ENCODE results near the gene FAAP100.
A peak's percentile ranks its signal among the peaks of the same experiment; 100 is the strongest.

FAAP100 gene

DNA sequence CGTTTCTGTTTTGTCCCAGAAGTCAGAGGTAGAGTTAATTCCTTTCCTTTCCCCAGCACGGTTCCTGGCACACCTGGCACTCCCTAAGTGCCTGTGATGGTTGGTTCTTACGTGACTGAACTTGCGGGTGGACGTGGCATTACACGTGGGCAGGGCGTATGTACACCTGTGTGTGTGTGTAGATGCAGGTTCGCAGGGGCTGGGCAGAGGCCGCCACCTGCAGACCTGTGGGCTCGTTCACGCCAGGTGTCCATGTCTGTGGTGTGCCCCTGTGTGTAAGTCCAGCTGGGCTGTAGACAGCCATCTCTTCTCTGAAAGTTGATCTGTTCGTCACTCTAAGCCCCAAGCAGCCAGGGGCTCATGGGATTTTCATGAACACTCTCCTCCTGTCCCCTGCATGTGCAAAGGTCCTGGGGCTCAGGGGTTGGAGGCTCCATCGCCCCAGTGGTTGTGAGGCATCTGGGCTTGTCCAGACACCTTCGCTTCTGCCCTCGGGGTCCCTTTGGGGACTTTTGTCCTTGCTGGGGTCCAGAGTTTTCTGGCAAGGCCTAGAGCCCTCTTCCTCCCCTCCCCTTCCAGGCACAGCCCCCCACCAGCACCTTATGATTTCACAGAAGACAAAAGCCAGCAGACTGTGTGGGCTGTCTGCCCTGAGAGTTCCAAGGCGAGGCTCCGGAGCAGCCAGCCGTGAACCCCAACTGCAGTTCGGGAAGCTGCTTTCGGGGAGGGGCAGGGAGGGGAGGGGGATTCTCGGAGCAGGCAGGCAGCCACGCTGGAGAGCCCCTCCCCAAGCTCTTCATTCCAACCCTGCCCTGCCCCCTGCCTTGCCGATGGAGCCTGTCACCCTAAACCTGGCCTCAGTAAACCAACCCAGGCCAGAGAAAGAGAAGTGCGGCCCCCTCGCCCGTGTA is 29.4 kb downstream of the FAAP100 start:
- DNase-seq: no peak

DNA sequence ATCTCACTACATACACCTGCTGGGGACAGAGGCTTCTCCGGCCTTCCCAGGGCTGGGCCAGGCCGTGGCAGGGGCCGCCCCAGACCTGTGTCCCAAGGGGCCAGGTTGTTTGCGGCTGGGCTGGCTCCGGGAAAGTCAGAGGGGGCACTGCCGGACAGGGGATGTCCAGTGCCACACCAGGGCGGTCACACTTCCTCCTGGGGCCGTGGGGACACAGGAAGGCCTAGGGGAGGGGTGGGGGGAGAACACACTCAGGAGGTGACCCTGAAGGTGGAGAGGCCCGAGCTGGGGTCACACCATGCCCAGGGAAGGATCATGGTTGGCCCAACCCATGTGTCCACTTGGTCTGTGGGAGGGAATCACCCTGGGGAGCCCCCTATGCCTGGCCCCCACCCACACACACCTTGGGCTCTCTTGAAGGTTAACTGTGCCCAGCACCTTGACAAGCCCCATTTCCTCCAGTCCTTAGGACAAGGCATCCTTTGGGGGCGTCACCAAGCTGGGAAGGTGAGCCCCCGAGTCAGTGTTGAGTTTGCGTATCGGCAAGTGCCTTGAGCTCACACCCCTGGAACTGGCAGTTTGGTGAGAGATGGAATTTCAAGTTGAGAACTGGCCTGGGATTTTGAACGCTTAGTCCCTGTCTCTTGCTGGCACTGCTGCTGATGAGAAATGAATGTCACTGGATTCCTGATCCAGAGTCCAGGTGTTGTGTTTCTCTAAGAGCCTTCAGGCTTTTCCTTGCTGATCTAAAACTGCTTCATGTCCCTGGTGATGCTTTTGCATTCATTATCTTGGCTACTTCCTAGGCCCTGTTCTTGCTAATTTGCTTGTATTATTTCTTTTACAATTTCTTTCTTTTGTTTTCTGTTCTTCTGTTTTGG is 31.9 kb downstream of the FAAP100 start:
- no peak for DNase-seq

GRCh38 chr17:81519284-81520020 is 32.7 kb downstream of the FAAP100 start:
- peak; percentile 66 for DNase-seq

DNA sequence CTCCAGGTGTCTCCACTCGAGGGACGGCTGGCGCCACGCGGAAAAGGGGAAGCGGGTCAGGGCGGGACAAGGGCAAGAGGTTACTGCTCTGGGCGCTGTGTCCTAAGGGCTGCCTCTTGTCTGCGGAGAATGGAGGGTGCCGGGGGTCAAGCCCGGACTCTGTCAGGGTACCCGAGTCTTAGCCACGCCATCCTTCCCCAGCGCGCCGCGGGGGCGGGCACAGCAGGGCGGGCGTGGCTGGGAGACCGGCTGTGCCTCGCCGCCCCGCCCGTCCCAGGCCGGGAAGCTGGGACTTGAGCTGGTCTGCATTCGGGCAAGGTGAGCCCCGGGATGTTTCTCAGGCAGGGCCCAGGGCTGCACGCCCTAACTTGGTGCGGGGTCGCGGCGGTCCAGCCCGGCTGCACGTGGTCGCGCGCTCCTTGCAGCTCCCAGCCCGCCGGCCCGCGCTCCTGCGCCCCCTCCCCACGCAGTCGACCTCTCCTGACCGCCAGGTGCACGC is 33.3 kb downstream of the FAAP100 start:
- no peak for DNase-seq

DNA sequence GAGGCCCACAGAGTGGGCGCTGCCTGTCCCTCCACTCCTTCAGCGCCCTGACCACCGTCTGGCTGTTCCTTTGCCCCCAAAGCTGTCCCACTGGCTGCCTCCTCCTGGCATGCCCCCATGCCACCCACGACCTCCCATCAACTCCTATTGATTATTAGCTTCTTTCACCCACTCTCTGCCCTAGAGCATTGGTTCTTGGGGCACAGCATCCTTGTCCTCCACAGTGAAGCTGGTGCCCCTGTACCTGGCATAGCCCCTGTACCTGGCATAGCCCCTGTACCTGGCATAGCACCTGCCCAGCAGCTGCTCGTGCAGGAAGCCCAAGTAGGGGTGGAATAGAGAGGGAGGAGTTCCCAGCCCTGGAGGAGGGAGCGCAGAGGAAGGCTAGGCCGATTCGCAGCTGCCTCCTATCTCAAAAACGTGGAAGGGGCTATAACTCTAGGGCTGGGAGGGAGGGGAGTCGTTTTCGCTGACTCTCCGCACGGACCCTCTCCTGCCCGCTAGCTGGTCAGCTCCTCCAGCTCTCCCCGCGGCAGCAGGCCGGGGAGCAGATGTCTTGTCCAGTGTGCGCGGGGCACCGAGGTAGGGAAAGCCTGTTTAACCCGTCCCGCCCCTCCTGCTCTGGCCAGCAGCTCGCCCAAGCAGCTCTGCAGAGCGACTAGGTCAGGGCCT is 33.9 kb downstream of the FAAP100 start:
- DNase-seq: no peak

DNA sequence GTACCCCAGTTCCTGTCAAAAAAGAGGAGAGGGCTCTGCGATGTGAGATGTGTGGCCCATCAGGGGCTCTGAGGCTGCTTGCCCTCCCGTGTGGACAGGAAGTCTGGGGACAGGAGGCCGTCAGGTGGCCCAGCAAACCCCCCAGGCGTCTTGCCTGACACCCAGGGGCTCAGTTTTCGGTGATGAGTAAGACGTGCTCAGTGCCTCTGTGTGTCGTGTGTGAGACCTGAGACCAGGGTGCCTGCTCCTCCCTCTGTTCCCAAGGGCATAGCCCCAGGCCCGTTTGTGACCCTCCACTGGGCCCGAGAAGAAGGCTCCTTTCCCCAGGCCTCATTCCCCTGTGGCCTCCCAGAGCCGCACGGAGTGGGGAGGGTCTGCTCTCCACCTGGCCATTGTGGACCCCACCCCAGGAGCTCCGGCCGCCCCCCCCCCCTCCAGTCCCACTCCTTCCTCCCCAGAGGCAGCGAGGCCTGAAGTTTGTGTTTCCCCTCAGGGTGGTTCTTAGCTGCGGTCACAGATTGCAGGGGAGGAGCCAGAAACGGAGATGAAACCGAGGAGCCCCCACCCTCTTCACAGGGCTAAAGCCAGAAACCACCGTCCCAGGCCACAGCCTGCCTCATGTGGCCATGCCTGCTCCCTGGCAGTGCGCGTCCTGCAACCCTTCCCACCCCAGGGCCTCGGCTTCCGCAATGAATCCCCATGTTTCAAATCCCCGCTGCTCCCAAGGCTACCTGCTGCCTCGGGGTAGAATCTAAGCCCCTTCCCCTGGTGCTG is 34.6 kb downstream of the FAAP100 start:
- no peak for DNase-seq

DNA sequence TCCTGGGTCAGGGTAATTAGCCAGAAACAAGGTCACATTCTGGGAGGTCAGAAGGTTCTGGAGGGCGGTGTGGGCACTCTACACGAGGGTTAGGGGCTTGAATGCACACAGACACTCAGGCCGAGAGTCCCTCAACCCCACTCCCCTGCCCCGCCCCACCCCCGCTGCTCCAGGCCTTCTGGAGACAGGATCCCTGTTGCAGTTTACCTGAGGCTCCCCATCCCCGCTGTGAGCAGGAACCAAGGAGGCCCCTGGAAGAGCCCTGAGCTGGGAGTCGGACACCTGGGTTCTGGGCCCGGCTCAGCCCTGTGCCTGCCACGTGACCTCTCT is 35.2 kb downstream of the FAAP100 start:
- DNase-seq: no peak

- no peak for DNase-seq
These were observed 35.7 kb downstream of the FAAP100 start for GRCh38 chr17:81516439-81516838.

DNA sequence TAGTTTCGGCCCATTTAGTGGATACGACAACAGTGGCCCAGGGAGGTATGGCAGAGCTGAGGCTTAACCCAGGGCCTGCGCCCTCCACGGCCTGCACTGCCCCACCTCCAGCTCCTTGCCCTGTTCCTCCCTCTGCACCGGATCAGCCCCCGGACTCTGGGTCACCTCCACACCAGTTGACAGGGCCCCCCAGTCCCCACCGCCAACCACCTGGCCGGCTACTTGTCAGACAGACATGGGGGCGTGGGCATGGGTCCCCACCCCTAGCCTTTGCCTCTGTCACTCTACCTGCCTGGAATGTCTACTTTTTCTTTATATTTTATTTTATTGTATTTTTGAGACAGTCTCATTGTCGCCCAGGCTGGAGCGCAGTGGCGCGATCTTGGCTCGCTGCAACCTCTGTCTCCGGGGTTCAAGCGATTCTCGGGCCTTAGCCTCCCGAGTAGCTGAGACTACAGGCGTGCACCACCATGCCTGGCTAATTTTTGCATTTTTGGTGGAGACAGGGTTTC is 36.6 kb downstream of the FAAP100 start:
- no peak for DNase-seq

DNA sequence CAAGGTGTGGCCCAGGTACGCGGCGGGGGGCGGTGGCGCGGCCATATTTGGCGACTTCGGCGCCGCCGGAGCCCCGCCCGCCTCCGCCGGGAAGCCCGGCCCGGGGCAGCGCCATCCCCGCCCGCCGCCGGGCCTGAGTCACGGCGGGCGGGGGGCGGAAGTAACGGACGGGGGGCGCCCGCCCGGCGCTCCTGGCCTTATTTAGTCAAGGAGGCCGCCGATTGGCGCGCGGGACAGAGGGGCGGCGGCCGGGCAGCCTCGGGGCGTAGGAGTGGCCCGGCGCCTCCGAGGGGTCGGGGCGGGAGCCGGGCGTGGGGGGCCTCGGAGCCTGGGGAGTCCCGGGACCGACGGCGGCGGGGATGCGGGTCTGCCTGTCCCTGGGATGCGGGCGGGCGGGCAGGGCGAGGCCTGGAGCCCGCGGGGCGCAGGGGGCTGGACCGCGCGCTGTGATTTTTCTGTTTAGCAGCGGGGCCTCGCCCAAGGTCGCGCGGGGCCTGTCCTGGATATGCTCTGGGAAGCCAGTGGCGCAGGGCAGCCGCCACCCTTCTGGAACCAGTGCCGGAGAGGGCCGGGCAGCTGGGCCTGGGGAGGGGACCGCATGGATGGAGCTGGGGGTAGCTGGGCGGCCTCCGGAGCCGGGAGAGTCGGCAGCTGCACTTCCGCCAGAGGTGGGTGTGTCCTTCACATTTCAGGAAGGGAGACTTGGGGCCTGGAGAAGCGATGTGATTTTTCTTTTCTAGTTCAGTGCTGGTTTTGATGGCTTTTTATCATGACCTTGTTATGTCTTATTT is 37.2 kb downstream of the FAAP100 start:
- peak; percentile 60 for DNase-seq

GRCh38 chr17:81514489-81514738 is 37.7 kb downstream of the FAAP100 start:
- DNase-seq: no peak

DNA sequence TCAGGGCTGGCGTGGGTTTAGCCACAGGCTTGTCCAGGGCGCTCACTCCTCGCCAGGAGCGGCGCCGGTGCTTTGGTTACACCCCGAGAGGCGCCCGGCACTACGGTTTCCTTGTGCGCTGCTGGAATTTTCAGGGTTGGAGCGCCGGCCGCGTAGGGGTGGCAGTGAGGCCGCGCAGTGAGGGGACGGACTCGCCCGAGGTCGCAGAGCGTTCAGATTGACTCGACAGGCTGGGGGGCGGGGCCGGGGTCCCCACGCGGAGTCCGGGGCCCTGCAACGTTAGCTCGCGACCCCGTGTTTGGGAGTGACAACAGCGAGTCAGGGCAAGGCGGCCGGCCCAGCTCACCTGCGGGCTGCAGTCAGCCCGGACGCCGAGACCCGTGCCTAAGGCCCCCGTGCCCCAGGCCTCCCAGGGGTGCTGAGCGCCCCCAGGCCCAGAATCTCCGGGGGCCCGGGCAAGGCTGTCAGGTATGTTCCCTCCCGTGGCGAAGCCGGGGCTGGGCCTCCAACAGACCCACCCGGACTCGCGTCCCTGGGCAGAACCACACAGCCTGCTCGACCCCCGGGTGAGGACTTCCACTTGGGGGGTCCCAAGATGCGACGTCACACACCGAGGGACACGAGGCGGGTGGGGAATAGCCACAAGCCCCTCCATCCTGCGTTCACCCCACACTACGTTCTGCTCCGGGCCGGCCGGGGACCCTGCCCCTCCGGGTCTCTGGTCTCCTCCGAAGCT is 38.2 kb downstream of the FAAP100 start:
- DNase-seq: no peak

DNA sequence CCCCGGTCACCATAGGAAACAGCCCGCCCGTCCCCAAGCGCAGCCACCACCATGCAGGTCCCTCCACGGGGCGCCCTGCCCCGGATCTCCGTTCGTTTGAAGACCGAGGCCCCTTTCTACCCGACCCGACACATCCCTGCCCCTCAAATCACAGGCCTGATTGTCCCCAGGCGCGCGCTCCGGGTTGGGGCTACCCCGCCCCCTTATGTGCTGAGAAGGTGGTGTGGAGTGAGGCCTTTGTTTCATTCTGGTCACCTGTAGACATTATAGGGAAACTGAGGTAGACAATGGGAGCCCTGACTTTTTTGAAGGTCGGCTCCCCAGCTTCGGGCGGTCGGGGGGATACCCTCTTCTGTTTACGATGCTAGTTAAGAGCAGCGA is 38.8 kb downstream of the FAAP100 start:
- peak; percentile 41 for DNase-seq

DNA sequence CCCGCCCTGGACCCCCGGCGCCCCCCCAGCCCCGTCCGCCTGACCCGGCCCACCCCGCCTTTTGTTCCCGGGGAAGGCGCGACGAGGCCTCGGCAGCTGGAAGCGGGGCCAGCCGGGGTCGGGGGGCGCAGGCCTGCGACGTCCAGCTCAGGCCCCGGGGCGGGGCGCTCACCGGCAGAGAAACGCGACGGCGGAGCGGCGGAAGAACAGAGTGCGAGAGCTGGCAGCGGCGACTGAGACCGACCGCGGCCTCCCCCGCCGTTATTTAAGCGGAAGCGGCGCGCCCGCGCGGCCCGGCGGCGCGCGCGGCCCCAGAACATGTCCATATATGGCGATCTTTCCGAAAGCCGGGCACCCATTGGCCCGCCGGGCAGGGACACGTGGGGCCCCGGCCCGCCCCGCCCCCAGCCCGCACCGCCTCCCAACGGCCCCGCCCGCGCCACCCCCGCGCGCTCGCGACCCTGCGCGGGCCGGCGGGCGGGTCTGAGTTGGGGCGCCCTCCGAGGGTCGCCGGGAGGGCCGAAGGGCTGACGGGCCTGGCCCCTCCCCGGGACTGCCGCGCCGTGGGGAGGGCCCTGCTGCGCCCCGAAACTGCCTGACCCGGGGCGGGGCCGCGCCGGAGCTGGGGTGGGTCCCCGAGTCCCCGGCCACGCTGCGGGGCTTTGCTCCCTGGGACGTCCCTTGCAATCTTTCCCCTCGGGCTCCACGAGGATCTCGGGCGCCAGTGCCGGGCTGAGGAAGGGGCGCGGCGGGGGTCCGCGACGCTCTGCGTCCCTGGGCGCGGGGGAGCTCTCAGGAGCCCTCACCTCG is 39.4 kb downstream of the FAAP100 start, which contains the start of gene ACTG1:
Gene ACTG1, minus strand, starts transcription at position 238 of the 810 bp plus-strand sequence. CDS start 445 bp downstream, outside the sequence.
- peak; percentile 85 for DNase-seq

DNA sequence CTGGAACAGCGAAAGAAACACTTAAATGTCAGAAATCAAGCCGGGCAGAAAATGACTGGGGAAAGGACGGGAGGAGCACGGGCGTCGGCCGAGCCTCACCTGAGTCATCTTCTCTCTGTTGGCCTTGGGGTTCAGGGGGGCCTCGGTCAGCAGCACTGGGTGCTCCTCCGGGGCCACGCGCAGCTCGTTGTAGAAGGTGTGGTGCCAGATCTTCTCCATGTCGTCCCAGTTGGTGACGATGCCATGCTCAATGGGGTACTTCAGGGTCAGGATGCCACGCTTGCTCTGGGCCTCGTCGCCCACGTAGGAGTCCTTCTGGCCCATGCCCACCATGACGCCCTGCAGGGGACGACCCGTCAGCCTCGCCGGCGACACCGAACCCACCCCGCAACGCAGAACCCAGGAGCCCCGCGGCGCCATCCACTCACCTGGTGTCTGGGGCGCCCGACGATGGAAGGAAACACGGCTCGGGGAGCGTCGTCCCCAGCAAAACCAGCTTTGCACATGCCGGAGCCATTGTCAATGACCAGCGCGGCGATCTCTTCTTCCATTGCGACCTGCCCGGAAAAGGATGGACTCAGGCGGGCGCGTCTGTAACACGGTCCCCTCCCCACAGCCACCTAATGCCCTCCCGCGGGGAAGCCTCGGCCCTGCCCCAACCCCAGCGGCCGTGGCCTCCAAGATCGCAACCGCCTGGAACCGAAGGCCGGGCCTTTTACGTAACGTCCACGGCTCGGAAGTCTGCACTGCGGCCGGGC is 40.2 kb downstream of the FAAP100 start:
- DNase-seq: peak; percentile 29

DNA sequence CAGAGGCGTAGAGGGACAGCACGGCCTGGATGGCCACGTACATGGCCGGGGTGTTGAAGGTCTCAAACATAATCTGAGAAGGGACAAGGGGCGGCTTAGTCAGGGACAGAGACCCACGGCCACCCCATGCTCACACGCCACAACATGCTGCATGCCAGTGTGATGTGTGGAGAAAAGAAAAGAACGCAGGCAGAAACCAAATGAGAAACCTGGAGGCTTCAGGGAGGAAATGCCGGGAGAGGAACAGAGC is 40.7 kb downstream of the FAAP100 start:
- no peak for DNase-seq

DNA sequence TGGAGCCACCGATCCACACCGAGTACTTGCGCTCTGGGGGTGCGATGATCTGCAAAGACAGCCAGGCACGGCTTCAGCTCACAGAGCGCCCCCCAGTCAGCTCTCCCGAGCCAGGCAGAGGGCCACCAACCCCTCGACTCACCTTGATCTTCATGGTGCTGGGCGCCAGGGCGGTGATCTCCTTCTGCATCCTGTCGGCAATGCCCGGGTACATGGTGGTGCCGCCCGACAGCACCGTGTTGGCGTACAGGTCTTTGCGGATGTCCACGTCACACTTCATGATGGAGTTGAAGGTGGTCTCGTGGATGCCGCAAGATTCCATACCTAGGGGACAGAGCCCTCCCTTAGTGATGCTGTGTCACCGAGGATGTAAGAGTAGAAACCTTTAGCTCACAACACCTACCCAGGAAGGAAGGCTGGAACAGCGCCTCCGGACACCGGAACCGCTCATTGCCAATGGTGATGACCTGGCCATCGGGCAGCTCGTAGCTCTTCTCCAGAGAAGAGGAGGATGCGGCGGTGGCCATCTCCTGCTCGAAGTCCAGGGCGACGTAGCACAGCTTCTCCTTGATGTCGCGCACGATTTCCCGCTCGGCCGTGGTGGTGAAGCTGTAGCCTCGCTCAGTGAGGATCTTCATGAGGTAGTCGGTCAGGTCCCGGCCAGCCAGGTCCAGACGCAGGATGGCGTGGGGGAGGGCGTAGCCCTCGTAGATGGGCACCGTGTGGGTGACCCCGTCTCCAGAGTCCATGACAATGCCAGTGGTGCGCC is 41.2 kb downstream of the FAAP100 start:
- peak; percentile 23 for DNase-seq
